ENCODE results near the gene ANKRD55. TPM values are rescaled to one million over a fixed set of nuclear protein-coding genes. Genes with fewer than 3 reads are reported as not detected.

The ANKRD55 gene
- total and polyA plus RNA-seq, 2 of the 8 experiments (the other 6 are each of a cell fraction or from before 2014, with no cell fraction given) = not detected

- H4K20me1 ChIP-seq (replicated peaks in 1 of 2; ENCODE audit: control insufficient read depth in 1 of 2, insufficient read depth in 2 of 2, low read length in 2 of 2) = no peaks in the 10 kb centered on the region
- H2BK15ac ChIP-seq (ENCODE audit: low read length) = no peak overlapping the region
- H2BK120ac ChIP-seq (replicated peaks; ENCODE audit: low read depth, low read length) = no peak overlapping the region
- no peaks in the 10 kb centered on the region for H3K4me1 ChIP-seq (replicated peaks in 1 of 4; ENCODE audit: control insufficient read depth in 3 of 4, insufficient read depth in 4 of 4, low read length in 3 of 4)
- TF ChIP-seq EGR1 (IDR thresholded peaks at IDR 0.05; ENCODE audit: borderline replicate concordance, low read depth, low read length) (no peak), KDM4A (IDR thresholded peaks at IDR 0.05; ENCODE audit: low read depth, low read length, severe bottlenecking) (no peak), RAD21 (IDR thresholded peaks at IDR 0.05 in 1 of 2, conservative IDR thresholded peaks at IDR 0.05 in 1 of 2; ENCODE audit: low read depth in 2 of 2, low read length in 2 of 2) (no peak), FOSL1 (IDR thresholded peaks at IDR 0.05; ENCODE audit: insufficient read depth, low read depth, low read length) (no peak)
- H3K56ac ChIP-seq (replicated peaks; ENCODE audit: insufficient read length, low read depth, low read length) = no peak overlapping the region
- H4K5ac ChIP-seq (ENCODE audit: insufficient read length, low read depth, low read length) = no peak overlapping the region
- no peak overlapping the region for H2BK12ac ChIP-seq (ENCODE audit: low read depth, low read length)
- DNase-seq (ENCODE audit: low read depth in 1 of 2, low spot score in 2 of 2) (no peak), FAIRE-seq (no peak)
- no peak overlapping the region for H4K8ac ChIP-seq (ENCODE audit: extremely low read depth, insufficient read depth, low read length)
- no peaks in the 10 kb centered on the region for H3K79me1 ChIP-seq (ENCODE audit: low read depth, low read length)
- no peak overlapping the region for H3K4ac ChIP-seq (replicated peaks; ENCODE audit: insufficient read length, low read depth, low read length)
- H3K4me3 ChIP-seq (ENCODE audit: extremely low read depth in 1 of 4, insufficient read depth in 2 of 4, low read depth in 3 of 4, low read length in 4 of 4) = no peak overlapping the region
- H3K9me3 ChIP-seq (ENCODE audit: insufficient read depth in 2 of 2, low read depth in 1 of 2, low read length in 1 of 2) = no peaks in the 10 kb centered on the region
- H2AFZ ChIP-seq (ENCODE audit: low read length) = no peak overlapping the region
- H2BK5ac ChIP-seq (ENCODE audit: low read depth, low read length) = no peak overlapping the region
- ChIA-PET CTCF (ENCODE audit: partially characterized antibody) (interaction anchor here (0.5 kb wide), 1 partner anchor 10 kb away, joined by 4 read pairs; no protein-coding TSS in a partner anchor), POLR2A (ENCODE audit: partially characterized antibody) (no interaction called here)
- WGBS, 2 experiments (ENCODE audit: extremely low coverage in 1 of 2, insufficient coverage in 1 of 2, insufficient read length in 1 of 2, insufficient replicate concordance in 2 of 2, low coverage in 1 of 2, low lambda C conversion rate in 2 of 2, missing lambda C conversion rate in 1 of 2) = 91% methylated on average over 3 of the region's 3 CpGs; no CpG with 5 or more reads in 1 of the 2 experiments
- H3K36me3 ChIP-seq (ENCODE audit: control insufficient read depth in 2 of 4, insufficient read depth in 4 of 4, low read length in 3 of 4) = no peaks in the 10 kb centered on the region
- no peak overlapping the region for H2BK20ac ChIP-seq (ENCODE audit: low read length)
- H3K27me3 ChIP-seq (replicated peaks in 1 of 4; ENCODE audit: control insufficient read depth in 3 of 4, extremely low read depth in 1 of 4, insufficient read depth in 3 of 4, low read length in 3 of 4) = no peaks in the 10 kb centered on the region
- no peak overlapping the region for H3K9ac ChIP-seq (replicated peaks in 1 of 4; ENCODE audit: extremely low read depth in 1 of 4, low read depth in 3 of 4, low read length in 3 of 4)
- no peak overlapping the region for H2AK5ac ChIP-seq (ENCODE audit: low read depth, low read length)
- no peak overlapping the region for H3K4me2 ChIP-seq (ENCODE audit: insufficient read depth in 1 of 2, low read depth in 2 of 2, low read length in 2 of 2)
- H4K91ac ChIP-seq (replicated peaks; ENCODE audit: insufficient read length, low read length) = no peak overlapping the region
- no peak overlapping the region for H3K14ac ChIP-seq (ENCODE audit: insufficient read length)
- H3K79me2 ChIP-seq (ENCODE audit: control insufficient read depth in 1 of 2, insufficient read depth in 2 of 2, low read length in 2 of 2) = no peaks in the 10 kb centered on the region
- no peak overlapping the region for H3K27ac ChIP-seq (ENCODE audit: low read depth, low read length)
- no peaks in the 10 kb centered on the region for H3K23me2 ChIP-seq (ENCODE audit: low read depth, low read length)
- H3K23ac ChIP-seq (ENCODE audit: insufficient read length) = no peak overlapping the region
- H3K18ac ChIP-seq (ENCODE audit: extremely low read depth, low read length) = no peak overlapping the region
Observed at GRCh38 chr5:56101180-56101579, 131.9 kb downstream of the ANKRD55 start.
